ENCODE results near the gene DYRK1A. TPM values are rescaled to one million over a fixed set of nuclear protein-coding genes. Genes with fewer than 3 reads are reported as not detected.

DYRK1A gene
- total RNA-seq, 2 experiments from 2014 or later: 63.1 to 64.3 TPM

- no peak for DNase-seq
- Mint-ChIP-seq H3K4me3 (no peak overlapping the region), H3K27ac (no peak overlapping the region), H3K27me3 (peaks cover 48% of the 10 kb centered on the region), H3K36me3 (no peaks in the 10 kb centered on the region), H3K4me1 (peaks cover 20% of the 10 kb centered on the region), H3K9me3 (no peaks in the 10 kb centered on the region)
Measured at GRCh38 chr21:37550157-37550556, 183.6 kb downstream of the DYRK1A start.

- Mint-ChIP-seq H3K4me3 (no peak overlapping the region), H3K36me3 (no peaks in the 10 kb centered on the region), H3K4me1 (peaks cover 20% of the 10 kb centered on the region), H3K27me3 (peaks cover 45% of the 10 kb centered on the region), H3K9me3 (no peaks in the 10 kb centered on the region), H3K27ac (no peak overlapping the region)
- DNase-seq: no peak
Measured at GRCh38 chr21:37550618-37551330, 184.2 kb downstream of the DYRK1A start.

GRCh38 chr21:37551331-37551992 is 184.9 kb downstream of the DYRK1A start:
- no peak overlapping the region for H3K27ac Mint-ChIP-seq
- no peak for DNase-seq
- no peaks in the 10 kb centered on the region for H3K9me3 Mint-ChIP-seq
- no peak overlapping the region for H3K4me3 Mint-ChIP-seq
- H3K4me1 Mint-ChIP-seq: peaks cover 20% of the 10 kb centered on the region
- peaks cover 40% of the 10 kb centered on the region for H3K27me3 Mint-ChIP-seq
- no peaks in the 10 kb centered on the region for H3K36me3 Mint-ChIP-seq

- DNase-seq: no peak
- Mint-ChIP-seq H3K36me3 (no peaks in the 10 kb centered on the region), H3K9me3 (no peaks in the 10 kb centered on the region), H3K27ac (no peak overlapping the region), H3K4me3 (no peak overlapping the region), H3K27me3 (peaks cover 38% of the 10 kb centered on the region), H3K4me1 (peaks cover 15% of the 10 kb centered on the region)
Measured at GRCh38 chr21:37551993-37552355, 185.4 kb downstream of the DYRK1A start.

- Mint-ChIP-seq H3K27ac (no peak overlapping the region), H3K27me3 (peaks cover 32% of the 10 kb centered on the region), H3K36me3 (no peaks in the 10 kb centered on the region), H3K9me3 (no peaks in the 10 kb centered on the region), H3K4me3 (no peak overlapping the region), H3K4me1 (peaks cover 9% of the 10 kb centered on the region)
- DNase-seq: no peak
Measured at GRCh38 chr21:37552496-37553029, 186.0 kb downstream of the DYRK1A start.

- DNase-seq: no peak
- H3K27ac Mint-ChIP-seq: no peak overlapping the region
Measured at GRCh38 chr21:37553078-37553481, 186.5 kb downstream of the DYRK1A start.

GRCh38 chr21:37554661-37555379 is 188.2 kb downstream of the DYRK1A start:
- Mint-ChIP-seq H3K4me3 (no peak overlapping the region), H3K36me3 (no peaks in the 10 kb centered on the region), H3K27ac (no peak overlapping the region), H3K27me3 (peaks cover 15% of the 10 kb centered on the region), H3K4me1 (no peaks in the 10 kb centered on the region), H3K9me3 (no peaks in the 10 kb centered on the region)
- no peak for DNase-seq

More at GRCh38 chr21:37553078-37553481, 186.5 kb downstream of the DYRK1A start:
- Mint-ChIP-seq H3K4me3 (no peak overlapping the region), H3K9me3 (no peaks in the 10 kb centered on the region), H3K4me1 (peaks cover 5% of the 10 kb centered on the region), H3K27me3 (peaks cover 27% of the 10 kb centered on the region), H3K36me3 (no peaks in the 10 kb centered on the region)

GRCh38 chr21:37555672-37556261 is 189.2 kb downstream of the DYRK1A start:
- Mint-ChIP-seq H3K9me3 (no peaks in the 10 kb centered on the region), H3K27me3 (peaks cover 9% of the 10 kb centered on the region), H3K4me3 (no peak overlapping the region), H3K27ac (no peak overlapping the region), H3K4me1 (no peaks in the 10 kb centered on the region), H3K36me3 (no peaks in the 10 kb centered on the region)
- DNase-seq: no peak

- Mint-ChIP-seq H3K4me3 (no peak overlapping the region), H3K36me3 (no peaks in the 10 kb centered on the region), H3K27ac (no peak overlapping the region), H3K27me3 (peaks cover 9% of the 10 kb centered on the region), H3K9me3 (no peaks in the 10 kb centered on the region), H3K4me1 (no peaks in the 10 kb centered on the region)
- DNase-seq: no peak
Measured at GRCh38 chr21:37557261-37557950, 190.8 kb downstream of the DYRK1A start.

- peaks cover 7% of the 10 kb centered on the region for H3K4me1 Mint-ChIP-seq
- no peak for DNase-seq
- H3K36me3 Mint-ChIP-seq: no peaks in the 10 kb centered on the region
- no peak overlapping the region for H3K27ac Mint-ChIP-seq
- no peaks in the 10 kb centered on the region for H3K9me3 Mint-ChIP-seq
- H3K27me3 Mint-ChIP-seq: peaks cover 9% of the 10 kb centered on the region
- H3K4me3 Mint-ChIP-seq: no peak overlapping the region
Measured at GRCh38 chr21:37558676-37559211, 192.2 kb downstream of the DYRK1A start.

- no peaks in the 10 kb centered on the region for H3K36me3 Mint-ChIP-seq
- H3K27ac Mint-ChIP-seq: no peak overlapping the region
- H3K27me3 Mint-ChIP-seq: peaks cover 3% of the 10 kb centered on the region
- H3K9me3 Mint-ChIP-seq: no peaks in the 10 kb centered on the region
- no peak overlapping the region for H3K4me3 Mint-ChIP-seq
- DNase-seq: no peak
- H3K4me1 Mint-ChIP-seq: peaks cover 17% of the 10 kb centered on the region
Measured at GRCh38 chr21:37560385-37560784, 193.8 kb downstream of the DYRK1A start.

- no peaks in the 10 kb centered on the region for H3K9me3 Mint-ChIP-seq
- no peak overlapping the region for H3K4me3 Mint-ChIP-seq
Measured at GRCh38 chr21:37561506-37561905, 194.9 kb downstream of the DYRK1A start.

GRCh38 chr21:37561941-37562919 is 195.7 kb downstream of the DYRK1A start:
- Mint-ChIP-seq H3K36me3 (no peaks in the 10 kb centered on the region), H3K27ac (peak overlapping the region; percentile 100), H3K4me3 (no peak overlapping the region), H3K4me1 (peaks cover 20% of the 10 kb centered on the region), H3K9me3 (no peaks in the 10 kb centered on the region), H3K27me3 (no peaks in the 10 kb centered on the region)
- no peak for DNase-seq

More at GRCh38 chr21:37561506-37561905, 194.9 kb downstream of the DYRK1A start:
- peaks cover 20% of the 10 kb centered on the region for H3K4me1 Mint-ChIP-seq
- no peaks in the 10 kb centered on the region for H3K36me3 Mint-ChIP-seq
- DNase-seq: no peak
- peaks cover 2% of the 10 kb centered on the region for H3K27me3 Mint-ChIP-seq
- H3K27ac Mint-ChIP-seq: no peak overlapping the region

All from activated naive CD8-positive, alpha-beta T cell treated with anti-CD3 and anti-CD28 coated beads for 36 hours (primary cell).